Brain pericyte (primary cell): ENCODE measurements around the gene LIF.

Experiments used
- DNase-seq: peaks from one replicate; pipeline ENCODE4 v3.0.0-alpha.2; 2012; ENCODE audit warnings: low read depth, low spot score

The LIF gene

DNA sequence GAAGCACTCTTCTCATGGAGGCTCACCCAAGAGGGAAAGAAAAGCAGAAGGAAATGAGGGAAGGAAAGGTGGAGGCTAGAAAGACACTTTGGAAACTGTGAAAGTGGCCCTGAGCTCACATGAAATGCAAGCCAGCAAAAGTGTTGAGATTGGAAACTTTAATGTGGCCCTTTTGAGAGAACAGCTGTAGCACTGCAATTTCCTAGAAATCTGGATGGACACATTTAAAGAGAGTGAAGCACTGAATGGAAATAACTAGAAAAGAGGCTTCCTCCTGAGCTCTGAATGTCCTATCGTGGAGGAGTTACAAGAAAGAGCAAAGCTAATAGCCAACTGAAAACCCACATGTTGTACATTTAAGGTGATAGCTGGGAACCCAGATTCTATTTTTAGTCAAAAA, 56.0 kb downstream of the LIF start:
- DNase-seq, result no peak
